ENCODE results near the gene ZNF423. TPM values are rescaled to one million over a fixed set of nuclear protein-coding genes. Genes with fewer than 3 reads are reported as not detected.

The ZNF423 gene
- total and polyA plus RNA-seq, 12 donors: 1.7 to 10.6 (median 5.5) TPM

DNA sequence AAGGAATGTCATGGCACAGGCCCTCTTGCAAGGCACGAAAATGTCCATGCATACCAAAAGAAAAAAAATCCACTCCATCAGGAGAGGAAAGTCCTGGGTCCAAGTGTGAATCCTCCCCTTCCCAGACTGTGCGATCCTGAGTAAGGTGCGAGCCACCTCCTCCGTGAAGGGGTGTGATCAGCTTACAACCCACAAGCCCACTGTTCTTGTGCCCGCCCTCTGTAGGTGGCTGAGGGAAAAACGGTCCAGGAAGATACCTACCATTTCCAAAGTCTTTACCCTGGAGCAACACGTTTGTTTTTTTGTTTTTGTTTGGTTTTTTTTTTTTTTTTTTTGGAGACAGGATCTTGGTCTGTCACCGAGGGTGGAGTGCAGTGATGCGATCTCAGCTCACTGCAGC, 116.5 kb downstream of the ZNF423 start:
- Histone ChIP-seq H3K4me1 (replicated peaks in 1 of 2) (no peaks in the 10 kb centered on the region), H3K36me3 (replicated peaks in 1 of 2) (no peaks in the 10 kb centered on the region), H3K27ac (no peak overlapping the region), H3K4me3 (no peak overlapping the region), H3K9me3 (replicated peaks in 1 of 3) (no peaks in the 10 kb centered on the region), H3K27me3 (no peaks in the 10 kb centered on the region)
- 75 to 77% (median 76%) methylated on average over 9 of the region's 9 CpGs for WGBS, 4 donors
- no peak for DNase-seq
- intact Hi-C loops (cut with DNase I): no loop called here
- no peak for TF ChIP-seq POLR2A (IDR thresholded peaks at IDR 0.05)
- TF ChIP-seq, protein P1, sequence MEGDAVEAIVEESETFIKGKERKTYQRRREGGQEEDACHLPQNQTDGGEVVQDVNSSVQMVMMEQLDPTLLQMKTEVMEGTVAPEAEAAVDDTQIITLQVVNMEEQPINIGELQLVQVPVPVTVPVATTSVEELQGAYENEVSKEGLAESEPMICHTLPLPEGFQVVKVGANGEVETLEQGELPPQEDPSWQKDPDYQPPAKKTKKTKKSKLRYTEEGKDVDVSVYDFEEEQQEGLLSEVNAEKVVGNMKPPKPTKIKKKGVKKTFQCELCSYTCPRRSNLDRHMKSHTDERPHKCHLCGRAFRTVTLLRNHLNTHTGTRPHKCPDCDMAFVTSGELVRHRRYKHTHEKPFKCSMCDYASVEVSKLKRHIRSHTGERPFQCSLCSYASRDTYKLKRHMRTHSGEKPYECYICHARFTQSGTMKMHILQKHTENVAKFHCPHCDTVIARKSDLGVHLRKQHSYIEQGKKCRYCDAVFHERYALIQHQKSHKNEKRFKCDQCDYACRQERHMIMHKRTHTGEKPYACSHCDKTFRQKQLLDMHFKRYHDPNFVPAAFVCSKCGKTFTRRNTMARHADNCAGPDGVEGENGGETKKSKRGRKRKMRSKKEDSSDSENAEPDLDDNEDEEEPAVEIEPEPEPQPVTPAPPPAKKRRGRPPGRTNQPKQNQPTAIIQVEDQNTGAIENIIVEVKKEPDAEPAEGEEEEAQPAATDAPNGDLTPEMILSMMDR (IDR thresholded peaks at IDR 0.05): no peak

DNA sequence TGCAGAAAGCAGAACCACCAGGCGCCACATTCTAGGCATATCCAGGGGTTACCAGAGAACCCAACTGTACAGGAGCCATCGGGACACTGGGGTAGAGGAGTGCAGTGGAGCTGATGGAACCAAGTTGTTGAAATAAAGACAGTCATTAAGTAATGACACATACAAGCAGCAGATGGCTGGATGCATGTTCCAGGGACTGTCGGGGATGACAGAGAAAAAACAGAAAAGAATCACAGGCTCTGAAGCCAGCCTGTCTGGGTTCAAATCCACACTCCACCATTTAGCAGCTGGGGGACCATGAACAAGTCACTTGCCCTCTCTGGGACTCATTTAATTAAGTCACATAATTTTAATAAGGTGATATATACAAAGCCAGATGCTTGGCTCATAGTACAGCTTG, 117.1 kb downstream of the ZNF423 start:
- TF ChIP-seq POLR2A (IDR thresholded peaks at IDR 0.05): no peak
- TF ChIP-seq, protein P1 (IDR thresholded peaks at IDR 0.05): no peak
- no peak overlapping the region for H3K27ac ChIP-seq
- no peaks in the 10 kb centered on the region for H3K9me3 ChIP-seq (replicated peaks in 1 of 3)
- no peaks in the 10 kb centered on the region for H3K4me1 ChIP-seq (replicated peaks in 1 of 2)
- H3K27me3 ChIP-seq: no peaks in the 10 kb centered on the region
- WGBS, 4 donors: 93 to 98% (median 93%) methylated on average over 3 of the region's 3 CpGs
- no peak overlapping the region for H3K4me3 ChIP-seq
- no peak for DNase-seq
- no peaks in the 10 kb centered on the region for H3K36me3 ChIP-seq (replicated peaks in 1 of 2)
- intact Hi-C loops (cut with DNase I): no loop called here

DNA sequence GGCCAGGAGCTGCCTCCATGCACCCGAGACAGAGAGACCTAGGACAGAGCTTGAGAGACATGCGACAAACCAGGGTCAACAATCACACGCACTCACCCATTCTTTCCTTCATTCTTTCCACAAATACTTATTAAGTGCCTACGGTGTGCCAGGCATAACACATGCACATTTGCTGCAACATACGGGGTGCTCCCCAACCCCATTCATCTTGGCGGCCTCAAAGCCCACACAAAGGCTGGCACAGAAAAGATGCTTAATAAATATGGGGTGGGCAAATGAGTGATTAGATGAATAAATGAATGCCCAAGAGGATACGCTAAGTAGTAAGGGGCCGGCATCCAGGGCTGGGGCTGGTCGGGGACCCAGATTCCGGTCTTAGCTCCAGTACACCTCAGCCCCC, 117.9 kb downstream of the ZNF423 start:
- DNase-seq: no peak
- Histone ChIP-seq H3K27me3 (no peaks in the 10 kb centered on the region), H3K4me1 (replicated peaks in 1 of 2) (no peaks in the 10 kb centered on the region), H3K4me3 (no peak overlapping the region), H3K36me3 (replicated peaks in 1 of 2) (no peaks in the 10 kb centered on the region), H3K27ac (no peak overlapping the region), H3K9me3 (replicated peaks in 1 of 3) (no peaks in the 10 kb centered on the region)
- WGBS, 4 donors: 93 to 98% (median 96%) methylated on average over 10 of the region's 10 CpGs
- TF ChIP-seq POLR2A (IDR thresholded peaks at IDR 0.05): no peak
- TF ChIP-seq, protein P1 (IDR thresholded peaks at IDR 0.05): no peak
- intact Hi-C loops (cut with DNase I): no loop called here

DNA sequence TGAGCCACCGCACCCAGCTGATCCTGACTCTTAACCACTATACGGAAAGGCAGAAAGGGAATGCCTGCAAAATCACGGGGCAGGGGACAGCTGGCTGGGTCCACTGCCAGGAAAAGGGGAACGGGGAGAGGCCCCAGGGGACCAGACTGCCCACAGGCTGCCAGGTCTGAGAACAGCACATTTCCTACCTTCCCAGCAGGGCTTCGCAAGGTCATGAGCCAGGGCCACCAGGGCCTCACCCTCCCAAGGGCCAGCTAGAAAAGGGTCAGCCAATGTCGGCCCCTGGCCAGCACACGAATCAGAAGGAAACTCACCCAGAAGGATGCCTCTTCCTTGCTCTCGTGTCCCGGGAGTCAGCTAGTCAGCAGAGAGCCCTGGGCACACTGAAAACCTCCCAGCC, 118.4 kb downstream of the ZNF423 start:
- H3K27me3 ChIP-seq: no peaks in the 10 kb centered on the region
- H3K9me3 ChIP-seq (replicated peaks in 1 of 3): no peaks in the 10 kb centered on the region
- no peaks in the 10 kb centered on the region for H3K4me1 ChIP-seq (replicated peaks in 1 of 2)
- no peak for TF ChIP-seq POLR2A (IDR thresholded peaks at IDR 0.05)
- TF ChIP-seq, protein P1 (IDR thresholded peaks at IDR 0.05): no peak
- intact Hi-C loops (cut with DNase I): no loop called here
- H3K27ac ChIP-seq: no peak overlapping the region
- no peaks in the 10 kb centered on the region for H3K36me3 ChIP-seq (replicated peaks in 1 of 2)
- no peak overlapping the region for H3K4me3 ChIP-seq
- no peak for DNase-seq
- 76 to 96% (median 87%) methylated on average over 4 to 9 of the region's 9 CpGs for WGBS, 4 donors
